GM18508 (cell line): ENCODE measurements around the gene ANAPC16.
"Not testable (repeated sequence)": the region's sequence is repeated elsewhere in the genome, so short reads cannot be mapped to it uniquely, and the experiment has no call there.

ENCODE experiments used
- ATAC-seq: cut with Tn5 transposase; IDR thresholded peaks from one replicate; pipeline ENCODE4 v1.9.1; 2021; ENCODE audit warnings: moderate number of reproducible peaks; ENCODE audit not compliant: insufficient read depth, unreplicated experiment

Gene ANAPC16

DNA sequence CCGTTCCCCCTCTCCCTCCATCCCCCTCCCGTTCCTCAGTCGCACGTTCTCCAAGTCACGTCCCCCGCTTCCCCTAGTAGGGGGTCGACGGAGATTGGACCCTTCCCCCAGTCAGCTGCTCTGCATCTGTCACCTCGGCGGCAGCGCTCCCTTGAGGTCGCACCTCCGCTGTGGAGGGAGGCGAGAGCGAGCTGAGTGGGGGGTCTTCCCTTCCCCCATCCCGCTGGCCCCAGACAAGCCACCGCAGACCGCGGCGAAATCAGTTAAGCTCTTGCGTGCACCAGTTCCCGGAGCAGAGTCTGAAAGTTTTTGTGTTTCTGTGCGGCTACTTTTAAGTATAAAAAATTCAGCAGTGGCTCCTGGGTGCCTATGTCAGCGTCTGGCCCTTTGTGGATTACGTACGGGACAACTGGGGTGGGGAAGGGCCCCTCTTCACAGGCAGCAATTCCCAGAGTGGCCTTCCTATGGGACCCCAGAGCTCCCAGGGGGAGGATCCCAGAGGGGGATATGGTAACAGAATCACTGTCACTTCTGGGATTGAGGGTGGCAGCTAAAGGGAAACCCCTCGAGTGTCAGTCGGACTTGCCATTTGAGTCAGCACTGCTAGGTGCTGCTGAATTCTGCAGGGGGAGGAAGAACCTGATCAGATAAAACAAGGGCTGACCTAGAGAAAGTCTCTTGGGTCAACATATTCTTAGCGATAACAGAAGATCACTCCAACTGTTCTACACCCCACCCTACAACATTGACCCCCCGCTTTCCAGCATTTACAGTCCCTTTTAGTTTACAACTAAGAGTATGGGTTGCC, 45.4 kb downstream of the ANAPC16 start:
- no peak for ATAC-seq

DNA sequence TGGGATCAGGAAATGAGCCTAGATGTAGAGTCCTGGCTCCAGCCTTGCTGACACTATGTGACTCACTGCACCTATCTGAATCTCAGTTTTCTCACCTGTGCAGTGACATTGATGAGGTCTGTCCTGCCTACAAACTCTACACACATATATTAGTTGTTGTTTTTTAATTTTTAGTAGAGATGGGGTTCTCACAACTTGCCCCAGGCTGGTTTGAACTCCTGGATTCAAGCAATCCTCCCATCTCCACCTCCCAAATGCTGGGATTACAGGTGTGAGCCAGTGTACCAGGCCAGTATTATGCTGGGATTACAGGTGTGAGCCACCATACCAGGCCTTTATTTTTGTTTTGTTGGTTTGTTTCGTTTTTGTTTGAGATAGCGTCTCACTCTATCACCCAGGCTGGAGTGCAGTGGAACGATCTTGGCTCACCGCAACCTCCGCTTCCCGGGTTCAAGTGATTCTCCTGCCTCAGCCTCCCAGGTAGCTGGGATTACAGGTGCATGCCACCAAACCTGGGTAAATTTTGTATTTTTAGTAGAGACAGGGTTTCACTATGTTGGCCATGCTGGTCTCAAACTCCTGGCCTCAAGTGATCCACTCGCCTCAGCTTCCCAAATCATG, 46.1 kb downstream of the ANAPC16 start:
- no peak for ATAC-seq

DNA sequence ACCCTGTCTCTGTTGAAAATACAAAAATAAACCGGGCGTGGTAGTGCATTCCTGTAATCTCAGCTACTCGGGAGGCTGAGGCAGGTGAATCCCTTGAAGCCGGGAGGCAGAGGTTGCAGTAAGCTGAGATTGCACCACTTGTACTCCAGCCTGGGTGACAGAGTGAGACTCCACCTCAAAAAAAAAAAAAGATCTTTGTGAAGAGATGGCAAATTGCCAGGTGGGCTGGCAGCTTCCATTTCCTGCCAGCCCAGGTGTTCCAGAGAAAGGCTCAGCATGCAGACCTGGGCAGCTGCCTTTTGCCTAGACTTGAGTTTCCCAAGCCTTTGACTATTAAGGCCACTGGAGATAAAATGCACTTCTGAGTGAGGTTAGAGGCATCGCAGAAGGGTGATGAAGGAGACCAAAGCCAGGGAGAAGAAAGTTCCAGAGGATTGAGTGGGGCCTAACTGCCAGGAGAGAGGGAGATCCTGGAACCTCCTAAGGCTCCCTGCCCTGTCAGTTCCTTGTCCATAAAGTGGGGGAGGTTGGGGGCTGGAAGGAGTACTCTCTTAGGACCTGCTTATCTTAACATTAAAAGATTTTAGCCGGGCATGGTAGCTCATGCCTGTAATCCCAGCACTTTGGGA, 47.9 kb downstream of the ANAPC16 start:
- no peak for ATAC-seq

DNA sequence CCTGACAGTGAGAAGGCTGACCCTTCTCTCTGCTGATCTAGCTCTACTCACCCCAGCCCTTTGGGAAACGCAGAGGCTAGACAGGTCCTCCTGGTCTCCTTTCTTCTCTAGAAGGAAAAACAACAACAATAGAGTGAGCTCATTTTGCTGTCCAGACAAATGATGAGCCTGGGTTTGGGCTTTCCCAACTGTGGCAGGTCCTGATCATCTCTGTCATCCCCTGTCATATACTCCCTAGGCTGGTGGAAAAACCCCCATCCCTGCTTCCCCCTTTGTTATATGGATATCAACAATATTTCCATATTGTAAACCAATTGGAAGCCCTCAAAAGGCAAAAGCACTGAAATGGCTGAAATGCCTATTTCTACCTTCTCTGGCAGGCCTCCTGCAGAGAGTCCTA, 48.7 kb downstream of the ANAPC16 start:
- ATAC-seq: no peak

DNA sequence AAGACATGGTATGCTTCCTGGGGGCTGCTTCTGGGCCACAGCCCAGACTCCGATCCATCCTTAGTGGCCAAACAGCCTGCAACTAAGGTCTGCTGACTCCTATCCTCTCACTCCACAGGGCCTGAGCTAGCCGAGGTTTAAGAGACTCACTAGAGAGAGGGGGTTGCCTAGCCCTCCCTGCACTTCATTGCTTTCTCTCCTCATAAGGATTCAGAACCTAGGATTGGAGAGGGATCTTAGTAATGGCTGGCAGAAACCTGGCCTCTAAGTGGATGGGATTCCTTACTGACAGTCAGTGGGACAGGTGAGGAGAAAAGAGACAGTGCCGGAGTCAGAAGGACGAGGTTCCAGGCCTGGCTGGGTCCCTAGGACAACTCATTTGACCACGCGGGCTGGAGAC, 49.7 kb downstream of the ANAPC16 start:
- ATAC-seq: no peak

DNA sequence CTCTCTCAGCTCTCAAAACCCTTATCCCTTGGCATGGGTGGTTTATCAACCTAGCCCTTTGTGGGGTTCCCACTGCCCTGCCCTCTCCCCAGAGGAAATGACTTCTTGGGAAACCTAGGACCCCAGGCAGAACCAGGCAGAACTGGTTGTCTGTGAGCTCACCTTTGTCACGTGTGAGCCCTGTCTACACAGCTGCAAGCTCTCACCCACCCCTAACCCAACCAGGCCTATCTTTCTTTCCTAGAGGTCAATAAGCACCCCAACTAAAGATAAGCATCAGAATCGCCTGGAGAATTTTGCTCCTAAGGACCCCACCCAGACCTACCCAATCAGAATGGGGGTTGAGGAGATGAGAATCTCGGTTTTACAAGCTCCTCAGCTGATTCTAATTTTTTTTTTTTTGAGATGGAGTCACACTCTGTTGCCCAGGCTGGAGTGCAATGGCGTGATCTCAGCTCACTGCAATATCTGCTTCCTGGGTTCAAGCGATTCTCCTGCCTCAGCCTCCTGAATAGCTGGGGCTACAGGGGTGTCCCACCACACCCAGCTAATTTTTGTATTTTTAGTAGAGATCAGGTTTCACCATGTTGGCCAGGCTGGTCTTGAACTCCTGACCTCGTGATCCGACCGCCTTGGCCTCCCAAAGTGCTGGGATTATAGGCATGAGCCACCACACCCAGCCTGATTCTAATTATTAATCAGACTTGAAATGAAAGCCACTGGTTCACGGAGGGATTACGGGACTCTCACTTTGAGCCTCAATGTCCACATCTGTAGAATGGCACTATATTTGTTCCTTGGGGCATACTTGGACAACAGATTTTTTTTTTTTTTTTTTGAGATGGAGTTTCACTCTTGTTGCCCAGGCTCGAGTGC, 50.4 kb downstream of the ANAPC16 start:
- ATAC-seq: no peak

DNA sequence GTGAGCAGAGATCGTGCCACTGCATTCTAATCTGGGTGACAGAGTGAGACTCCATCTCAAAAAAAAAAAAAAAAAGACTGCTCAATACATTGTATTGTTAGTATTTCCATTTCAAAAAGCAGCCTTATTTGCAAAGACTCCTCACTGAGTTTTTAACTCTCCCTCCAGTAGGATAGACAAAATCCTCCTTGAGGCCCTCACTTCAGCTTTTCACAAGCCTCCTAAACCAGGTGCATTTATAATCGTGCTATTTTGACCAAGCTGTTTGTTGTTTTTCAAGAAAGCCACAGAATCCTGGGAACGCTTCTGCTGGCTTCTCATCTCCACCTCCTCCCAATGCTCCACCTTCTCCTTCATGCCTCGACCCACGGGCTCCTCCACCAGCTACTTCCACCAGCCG, 51.6 kb downstream of the ANAPC16 start:
- no peak for ATAC-seq

DNA sequence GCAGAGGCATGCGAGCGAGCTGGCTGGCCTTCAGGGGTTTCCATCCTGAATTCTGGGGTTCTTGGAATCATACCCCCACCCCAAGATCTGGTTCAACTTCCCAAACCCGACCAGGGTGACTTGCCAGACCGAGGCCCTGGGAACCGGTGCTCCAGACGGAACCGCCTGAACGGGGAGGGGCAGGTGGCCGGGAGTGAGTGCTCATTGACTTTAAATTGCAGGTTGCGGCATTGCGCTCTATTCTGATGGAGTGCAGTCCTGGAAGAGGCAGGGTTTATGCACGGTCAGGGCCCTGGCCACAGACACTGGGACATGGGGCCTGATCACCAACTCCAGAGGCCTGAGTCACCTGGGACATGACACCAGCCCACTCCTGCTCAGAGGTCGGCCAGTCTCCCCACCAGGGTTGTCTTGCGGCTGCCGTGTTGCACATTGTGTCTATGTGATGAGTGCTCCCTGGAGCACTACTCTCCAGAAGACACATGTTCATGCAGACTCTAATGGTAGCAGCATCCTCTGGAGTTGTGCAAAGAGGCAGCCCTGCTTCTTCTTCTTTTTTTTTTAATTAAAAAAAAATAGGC, 52.1 kb downstream of the ANAPC16 start:
- no peak for ATAC-seq

DNA sequence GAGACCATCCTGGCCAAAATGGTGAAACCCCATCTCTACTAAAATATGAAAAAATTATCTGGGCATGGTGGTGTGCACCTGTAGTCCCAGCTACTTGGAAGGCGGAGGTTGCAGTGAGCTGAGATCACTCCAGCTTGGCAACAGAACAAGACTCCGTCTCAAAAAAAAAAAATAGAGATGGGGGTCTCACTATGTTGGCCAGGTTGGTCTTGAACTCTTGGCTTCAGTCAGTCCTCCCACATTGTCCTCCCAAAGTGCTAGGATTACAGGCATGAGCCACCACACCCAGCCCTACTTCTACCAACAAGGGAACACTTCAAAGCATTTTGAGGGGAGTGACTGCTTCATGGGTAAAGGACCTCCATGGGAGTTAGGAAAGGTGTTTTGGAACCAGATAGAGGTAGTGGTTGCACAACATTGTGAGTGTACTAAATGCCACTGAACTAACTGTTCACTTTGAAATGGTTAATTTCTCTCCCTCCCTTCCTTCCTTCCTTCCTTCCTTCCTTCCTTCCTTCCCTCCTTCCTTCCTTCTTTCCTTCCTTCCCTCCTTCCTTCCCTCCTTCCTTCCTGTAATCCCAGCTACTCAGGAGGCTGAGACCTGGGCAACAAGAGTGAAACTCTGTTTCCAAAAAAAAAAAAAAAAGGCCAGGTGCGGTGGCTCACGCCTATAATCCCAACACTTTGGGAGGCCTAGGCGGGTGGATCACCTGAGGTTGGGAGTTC, 52.8 kb downstream of the ANAPC16 start:
- not testable (repeated sequence) for ATAC-seq

DNA sequence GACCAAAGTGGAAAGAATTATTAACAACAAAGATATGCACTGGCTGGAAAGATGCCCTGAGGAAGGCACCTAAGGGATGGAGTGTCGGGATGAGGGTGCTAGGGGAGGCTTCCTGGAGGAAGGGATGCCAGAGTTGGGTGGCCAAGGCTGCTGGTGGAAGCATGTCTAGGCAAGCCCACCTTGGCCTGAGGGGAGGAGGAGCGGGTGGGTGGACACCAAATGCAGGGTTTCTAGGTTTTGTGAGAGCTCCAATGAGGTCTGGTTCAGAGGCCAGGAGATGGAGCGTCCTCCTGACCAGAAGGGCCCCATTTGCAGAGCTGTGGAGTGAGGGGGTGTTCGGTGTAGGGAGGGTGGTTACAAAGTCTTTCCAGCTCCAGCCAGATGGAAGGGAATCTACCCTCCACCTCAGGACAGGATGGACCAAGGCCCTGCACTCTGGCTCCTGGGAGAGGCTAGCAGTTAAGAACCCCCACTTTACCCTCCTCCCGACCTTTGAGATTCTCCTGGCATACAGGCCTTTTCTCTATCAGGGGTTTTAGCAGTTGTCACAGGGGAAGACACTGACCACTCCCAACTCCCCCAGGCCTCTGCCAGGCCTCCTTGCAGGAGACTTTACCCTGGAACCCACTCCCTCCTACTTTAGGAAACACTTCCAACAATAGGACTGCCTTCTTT, 54.9 kb downstream of the ANAPC16 start:
- no peak for ATAC-seq

DNA sequence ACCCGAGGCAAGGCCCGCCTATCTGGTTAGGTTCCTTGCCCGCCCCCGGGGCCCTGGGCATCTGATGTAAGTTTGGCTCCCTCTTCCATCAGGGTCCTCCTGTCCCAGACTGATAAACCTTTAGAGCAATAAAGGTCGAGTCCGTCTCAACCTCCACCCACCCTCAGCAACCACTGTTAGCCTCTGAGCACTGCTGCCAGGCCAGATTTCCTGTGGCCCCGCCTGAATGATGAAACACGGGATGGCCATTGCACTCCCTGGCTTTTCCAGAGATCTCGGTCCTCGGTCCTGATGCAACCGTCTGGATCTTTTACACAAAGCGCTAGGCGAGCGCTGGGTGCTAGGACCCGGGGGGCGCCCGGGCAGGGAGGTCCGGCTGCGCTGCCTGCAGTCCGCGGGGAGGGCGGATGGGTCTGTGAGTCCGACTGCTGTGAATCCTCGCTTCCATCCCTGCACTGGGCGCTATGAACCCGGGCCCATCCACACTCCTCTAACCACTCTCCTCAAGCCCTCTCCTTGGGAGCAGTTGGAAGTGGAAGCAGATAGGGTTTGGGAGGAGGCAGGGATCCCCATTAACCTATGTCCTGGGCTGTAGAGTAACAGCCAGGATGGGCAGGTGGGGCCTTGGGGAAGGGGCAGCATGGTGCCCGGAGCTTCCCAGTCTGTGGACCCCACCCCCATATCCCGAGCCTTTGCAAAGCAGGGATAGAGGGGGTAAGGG, 57.0 kb downstream of the ANAPC16 start:
- ATAC-seq: no peak

DNA sequence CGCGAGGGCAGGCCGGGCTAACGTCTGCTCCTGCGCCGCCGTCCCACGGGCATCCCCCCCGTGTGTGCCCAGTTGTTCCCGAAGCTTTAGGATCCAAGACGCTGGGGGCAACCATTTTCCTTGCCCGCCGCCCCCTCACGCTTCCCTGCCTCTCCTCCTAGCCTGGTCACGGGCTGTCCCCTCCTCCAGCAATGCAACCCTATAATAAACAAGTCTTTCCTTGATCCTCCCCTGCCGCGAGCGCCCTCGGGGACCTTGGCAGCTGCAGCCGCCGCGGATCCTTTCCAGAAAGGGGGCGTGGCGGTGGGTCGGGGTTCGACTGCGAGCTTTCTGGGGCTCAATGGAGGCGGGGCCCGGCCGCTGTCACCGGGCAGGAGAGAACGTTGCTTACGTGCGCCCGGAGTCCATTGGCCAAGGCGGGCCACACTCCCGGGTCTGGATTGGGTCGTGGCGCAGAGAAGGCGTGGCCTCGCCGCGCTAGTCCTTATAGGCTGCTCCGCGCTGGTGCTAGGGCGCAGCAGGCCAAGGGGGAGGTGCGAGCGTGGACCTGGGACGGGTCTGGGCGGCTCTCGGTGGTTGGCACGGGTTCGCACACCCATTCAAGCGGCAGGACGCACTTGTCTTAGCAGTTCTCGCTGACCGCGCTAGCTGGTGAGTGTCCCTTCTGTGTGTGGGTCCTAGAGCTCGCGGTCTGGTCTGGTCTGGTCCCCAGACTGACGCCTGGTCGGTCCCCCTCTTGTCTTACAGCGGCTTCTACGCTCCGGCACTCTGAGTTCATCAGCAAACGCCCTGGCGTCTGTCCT, 57.8 kb downstream of the ANAPC16 start, which contains the start of gene DDIT4:
Gene DDIT4 (plus strand): TSS at position 515 of the 803 bp plus-strand sequence. CDS start 293 bp downstream, outside the sequence.
- peak; percentile 62 for ATAC-seq

DNA sequence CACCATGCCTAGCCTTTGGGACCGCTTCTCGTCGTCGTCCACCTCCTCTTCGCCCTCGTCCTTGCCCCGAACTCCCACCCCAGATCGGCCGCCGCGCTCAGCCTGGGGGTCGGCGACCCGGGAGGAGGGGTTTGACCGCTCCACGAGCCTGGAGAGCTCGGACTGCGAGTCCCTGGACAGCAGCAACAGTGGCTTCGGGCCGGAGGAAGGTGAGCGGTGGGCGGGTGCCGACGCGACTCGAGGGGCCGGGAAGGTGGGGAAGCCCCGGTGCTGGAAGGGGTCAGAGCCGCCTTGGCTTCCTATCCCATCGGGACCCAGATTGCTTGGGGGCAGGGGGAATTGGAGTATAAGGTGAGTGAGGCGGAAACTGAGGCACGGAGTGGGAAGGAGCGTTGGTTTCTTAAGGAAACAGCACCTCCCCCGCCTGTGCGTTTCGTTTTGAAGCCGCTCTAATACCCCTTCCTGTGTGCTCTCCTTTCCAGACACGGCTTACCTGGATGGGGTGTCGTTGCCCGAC, 58.5 kb downstream of the ANAPC16 start:
- no peak for ATAC-seq

DNA sequence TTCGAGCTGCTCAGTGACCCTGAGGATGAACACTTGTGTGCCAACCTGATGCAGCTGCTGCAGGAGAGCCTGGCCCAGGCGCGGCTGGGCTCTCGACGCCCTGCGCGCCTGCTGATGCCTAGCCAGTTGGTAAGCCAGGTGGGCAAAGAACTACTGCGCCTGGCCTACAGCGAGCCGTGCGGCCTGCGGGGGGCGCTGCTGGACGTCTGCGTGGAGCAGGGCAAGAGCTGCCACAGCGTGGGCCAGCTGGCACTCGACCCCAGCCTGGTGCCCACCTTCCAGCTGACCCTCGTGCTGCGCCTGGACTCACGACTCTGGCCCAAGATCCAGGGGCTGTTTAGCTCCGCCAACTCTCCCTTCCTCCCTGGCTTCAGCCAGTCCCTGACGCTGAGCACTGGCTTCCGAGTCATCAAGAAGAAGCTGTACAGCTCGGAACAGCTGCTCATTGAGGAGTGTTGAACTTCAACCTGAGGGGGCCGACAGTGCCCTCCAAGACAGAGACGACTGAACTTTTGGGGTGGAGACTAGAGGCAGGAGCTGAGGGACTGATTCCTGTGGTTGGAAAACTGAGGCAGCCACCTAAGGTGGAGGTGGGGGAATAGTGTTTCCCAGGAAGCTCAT, 59.0 kb downstream of the ANAPC16 start:
- ATAC-seq: no peak

DNA sequence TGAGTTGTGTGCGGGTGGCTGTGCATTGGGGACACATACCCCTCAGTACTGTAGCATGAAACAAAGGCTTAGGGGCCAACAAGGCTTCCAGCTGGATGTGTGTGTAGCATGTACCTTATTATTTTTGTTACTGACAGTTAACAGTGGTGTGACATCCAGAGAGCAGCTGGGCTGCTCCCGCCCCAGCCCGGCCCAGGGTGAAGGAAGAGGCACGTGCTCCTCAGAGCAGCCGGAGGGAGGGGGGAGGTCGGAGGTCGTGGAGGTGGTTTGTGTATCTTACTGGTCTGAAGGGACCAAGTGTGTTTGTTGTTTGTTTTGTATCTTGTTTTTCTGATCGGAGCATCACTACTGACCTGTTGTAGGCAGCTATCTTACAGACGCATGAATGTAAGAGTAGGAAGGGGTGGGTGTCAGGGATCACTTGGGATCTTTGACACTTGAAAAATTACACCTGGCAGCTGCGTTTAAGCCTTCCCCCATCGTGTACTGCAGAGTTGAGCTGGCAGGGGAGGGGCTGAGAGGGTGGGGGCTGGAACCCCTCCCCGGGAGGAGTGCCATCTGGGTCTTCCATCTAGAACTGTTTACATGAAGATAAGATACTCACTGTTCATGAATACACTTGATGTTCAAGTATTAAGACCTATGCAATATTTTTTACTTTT, 59.7 kb downstream of the ANAPC16 start:
- no peak for ATAC-seq

DNA sequence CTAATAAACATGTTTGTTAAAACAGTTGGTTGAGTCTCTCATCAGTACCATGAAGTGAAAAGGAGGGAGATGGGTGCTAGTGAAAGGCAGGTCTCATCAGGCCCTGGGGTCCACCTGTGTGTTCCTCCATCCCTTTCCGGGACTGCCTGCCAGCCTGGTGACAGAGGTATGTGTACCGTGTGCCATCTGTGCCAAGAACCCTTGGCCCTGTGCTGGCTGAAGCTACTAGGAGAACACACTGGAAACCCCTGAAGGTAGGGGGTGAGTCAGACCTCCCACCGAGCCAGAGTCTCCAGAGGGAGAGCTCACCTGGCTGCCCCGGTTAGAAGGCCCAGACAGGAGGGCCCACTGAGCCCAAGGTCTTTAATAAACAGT, 60.2 kb downstream of the ANAPC16 start:
- ATAC-seq: no peak
